Erythroblast (primary cell): ENCODE measurements around the gene NPM3.

ENCODE experiments used
- GATA1 ChIP-seq: IDR thresholded peaks from 2 replicates; pipeline ENCODE4 v1.6.1; 2011; ENCODE audit warnings: low read depth, mild to moderate bottlenecking, control low read depth, low read length, moderate library complexity
- POLR2A ChIP-seq: IDR thresholded peaks from 2 replicates; pipeline ENCODE4 v1.6.1; 2011; ENCODE audit warnings: mild to moderate bottlenecking, low read length

GRCh38 chr10:101832325-101832771, 49.1 kb upstream of the NPM3 start:
- TF ChIP-seq POLR2A (no peak), GATA1 (no peak)
